OCI-LY7 (cell line): ENCODE results near the gene ATP9B. TPM values are rescaled to one million over a fixed set of nuclear protein-coding genes. Genes with fewer than 3 reads are reported as not detected.

Experiments
- BruUV-seq: library from RNA; stranded (reverse); fragments of 400-500 nt; replicated peaks from 2 replicates; lab custom pipeline; 2021; lab: Mats Ljungman, UMichigan
- CTCF ChIA-PET: fragments of 300-600 bp; sonication (Branson Sonifier 250); formaldehyde crosslinking; loops from one replicate; lab custom pipeline; 2022; ENCODE audit warnings: antibody characterized with exemption; ENCODE audit not compliant: unreplicated experiment; lab: Charles Lee
- POLR2A ChIA-PET: fragments of 300-600 bp; sonication (Branson Sonifier 250); formaldehyde crosslinking; loops from one replicate; lab custom pipeline; 2022; ENCODE audit warnings: antibody characterized with exemption; lab: Charles Lee
- DNase-seq: peaks from one replicate; pipeline ENCODE4 v3.0.0-alpha.2; 2015; ENCODE audit warnings: low spot score
- H2AFZ ChIP-seq: fragments of 200-600 bp; sonication (generic), shearing (Covaris generic); 2 replicates; pipeline ENCODE4 v1.6.1; 2014; ENCODE audit warnings: mild to moderate bottlenecking, antibody characterized with exemption, low read length, moderate library complexity
- H3K27ac ChIP-seq: fragments of 200-600 bp; sonication (generic); 2 replicates; pipeline ENCODE4 v1.5.1; 2014; ENCODE audit warnings: mixed run types, low read depth, mild to moderate bottlenecking, moderate library complexity, low read length, inconsistent platforms; ENCODE audit not compliant: poor library complexity, severe bottlenecking
- H3K36me3 ChIP-seq: fragments of 200-600 bp; sonication (generic); 2 replicates; pipeline ENCODE4 v1.6.1; 2014; ENCODE audit warnings: mild to moderate bottlenecking, antibody characterized with exemption, low read length, moderate library complexity, mixed read lengths; ENCODE audit not compliant: insufficient read depth
- H3K4me1 ChIP-seq: fragments of 200-600 bp; sonication (generic); 2 replicates; pipeline ENCODE4 v1.5.1; 2014; ENCODE audit warnings: mild to moderate bottlenecking, low read length; ENCODE audit not compliant: insufficient read depth, poor library complexity, severe bottlenecking
- H3K4me2 ChIP-seq: fragments of 200-600 bp; sonication (generic); 2 replicates; pipeline ENCODE4 v1.6.1; 2014; ENCODE audit warnings: mild to moderate bottlenecking, low read length
- H3K4me3 ChIP-seq: fragments of 200-600 bp; sonication (generic); 2 replicates; pipeline ENCODE4 v1.5.1; 2014; ENCODE audit warnings: mild to moderate bottlenecking, low read depth, low read length; ENCODE audit not compliant: poor library complexity, severe bottlenecking
- H3K79me2 ChIP-seq: fragments of 200-600 bp; sonication (generic); 2 replicates; pipeline ENCODE4 v1.6.1; 2016; ENCODE audit warnings: low read depth, mild to moderate bottlenecking, low read length, moderate library complexity, mixed read lengths; ENCODE audit not compliant: insufficient read depth
- H3K9me2 ChIP-seq: fragments of 200-600 bp; sonication (generic); 2 replicates; pipeline ENCODE4 v1.6.1; 2016; ENCODE audit warnings: mild to moderate bottlenecking, low read length, mixed read lengths; ENCODE audit not compliant: insufficient read depth
- H3K9me3 ChIP-seq: fragments of 200-600 bp; sonication (generic); 2 replicates; pipeline ENCODE4 v1.6.1; 2014; ENCODE audit warnings: mild to moderate bottlenecking, mixed run types, low read length, mixed read lengths
- H4K20me1 ChIP-seq: fragments of 200-600 bp; sonication (generic); 2 replicates; pipeline ENCODE4 v1.6.1; 2014; ENCODE audit warnings: mild to moderate bottlenecking, antibody characterized with exemption, low read length, moderate library complexity, mixed read lengths; ENCODE audit not compliant: insufficient read depth
- CTCF ChIP-seq: fragments of 200-600 bp; sonication (generic); conservative IDR thresholded peaks from 2 replicates; pipeline ENCODE4 v1.5.1; 2014; ENCODE audit warnings: mild to moderate bottlenecking, antibody characterized with exemption, low read length, moderate library complexity, mixed read lengths
- EZH2phosphoT487 ChIP-seq: fragments of 200-600 bp; sonication (generic); IDR thresholded peaks from 2 replicates; pipeline ENCODE4 v1.6.1; 2018; ENCODE audit warnings: low read depth, borderline replicate concordance, mild to moderate bottlenecking, mixed run types, antibody characterized with exemption, low read length, moderate library complexity, mixed read lengths
- intact Hi-C: fragments of 100-400 bp; cut with micrococcal nuclease; formaldehyde crosslinking; loops from one replicate; pipeline ENCODE4 v1.10.0; 2022; ENCODE audit not compliant: unreplicated experiment
- total RNA-seq, 2 experiments: library from RNA; depleted of rRNA in 1 of 2; stranded (reverse); fragments of >200 nt in 1 of 2; shearing (Covaris generic) in 1 of 2; gene quantifications; 2 replicates each; pipeline ENCODE4 v1.2.3, GENCODE V29; 2014 to 2022

The ATP9B gene
- total RNA-seq, 2 experiments from 2014 or later = 27.1 to 36.4 TPM

- Histone ChIP-seq H3K36me3 (peaks cover 5% of the 10 kb centered on the region), H3K4me3 (no peak overlapping the region), H3K9me3 (no peaks in the 10 kb centered on the region), H3K9me2 (no peaks in the 10 kb centered on the region), H3K27ac (no peak overlapping the region), H3K4me1 (no peaks in the 10 kb centered on the region), H2AFZ (no peak overlapping the region), H3K4me2 (no peak overlapping the region), H4K20me1 (no peaks in the 10 kb centered on the region), H3K79me2 (no peaks in the 10 kb centered on the region)
- BruUV-seq = no TSS peak
- ChIA-PET POLR2A (no interaction called here), CTCF (no interaction called here)
- TF ChIP-seq CTCF = no peak
- TF ChIP-seq EZH2phosphoT487 = no peak
- DNase-seq = no peak
- intact Hi-C loops = no loop called here
Observed at GRCh38 chr18:79336556-79337142, 267.5 kb downstream of the ATP9B start.

GRCh38 chr18:79337184-79337583 lies 268.0 kb downstream of the ATP9B start:
- DNase-seq = no peak
- H3K9me3 ChIP-seq = no peaks in the 10 kb centered on the region
- no peak overlapping the region for H3K27ac ChIP-seq
- H2AFZ ChIP-seq = no peak overlapping the region
- H3K4me3 ChIP-seq = no peak overlapping the region
- peaks cover 9% of the 10 kb centered on the region for H3K36me3 ChIP-seq
- ChIA-PET POLR2A (no interaction called here), CTCF (no interaction called here)
- intact Hi-C loops = no loop called here
- no peak overlapping the region for H3K4me2 ChIP-seq
- no peaks in the 10 kb centered on the region for H4K20me1 ChIP-seq
- H3K9me2 ChIP-seq = no peaks in the 10 kb centered on the region
- H3K4me1 ChIP-seq = no peaks in the 10 kb centered on the region
- H3K79me2 ChIP-seq = no peaks in the 10 kb centered on the region
- TF ChIP-seq EZH2phosphoT487 = no peak
- no peak for TF ChIP-seq CTCF
- BruUV-seq = no TSS peak

- no peak overlapping the region for H3K27ac ChIP-seq
- H3K9me2 ChIP-seq = no peaks in the 10 kb centered on the region
- no peaks in the 10 kb centered on the region for H3K79me2 ChIP-seq
- no peaks in the 10 kb centered on the region for H3K9me3 ChIP-seq
- ChIA-PET POLR2A (no interaction called here), CTCF (no interaction called here)
- BruUV-seq = no TSS peak
- intact Hi-C loops = no loop called here
- TF ChIP-seq EZH2phosphoT487 = no peak
- TF ChIP-seq CTCF = no peak
- H3K36me3 ChIP-seq = peaks cover 9% of the 10 kb centered on the region
- DNase-seq = no peak
- H2AFZ ChIP-seq = no peak overlapping the region
- H3K4me1 ChIP-seq = no peaks in the 10 kb centered on the region
- no peaks in the 10 kb centered on the region for H4K20me1 ChIP-seq
- no peak overlapping the region for H3K4me2 ChIP-seq
- no peak overlapping the region for H3K4me3 ChIP-seq
Observed at GRCh38 chr18:79337620-79338019, 268.4 kb downstream of the ATP9B start.
